Suppressor macrophage treated with lipopolysaccharide for 4 hours (primary cell): ENCODE data around the gene CIAO3.

Source experiments
- DNase-seq: peaks from one replicate; pipeline ENCODE4 v3.0.0-alpha.2; 2020

CIAO3 gene

GRCh38 chr16:734208-734980, 6.4 kb downstream of the CIAO3 start:
- DNase-seq: no peak

GRCh38 chr16:733382-734207, 7.2 kb downstream of the CIAO3 start:
- DNase-seq: no peak

GRCh38 chr16:732936-733335, 7.9 kb downstream of the CIAO3 start:
- no peak for DNase-seq

GRCh38 chr16:732332-732731, 8.5 kb downstream of the CIAO3 start:
- no peak for DNase-seq

GRCh38 chr16:730666-731509, 9.9 kb downstream of the CIAO3 start:
- DNase-seq: no peak

GRCh38 chr16:729768-730665, 10.8 kb downstream of the CIAO3 start:
- no peak for DNase-seq

- no peak for DNase-seq
Measured at GRCh38 chr16:728890-729744, 11.7 kb downstream of the CIAO3 start.

- peak; percentile 56 for DNase-seq
Measured at GRCh38 chr16:728131-728889, 12.5 kb downstream of the CIAO3 start.

- no peak for DNase-seq
Measured at GRCh38 chr16:727291-727977, 13.4 kb downstream of the CIAO3 start.

GRCh38 chr16:726438-727290, 14.1 kb downstream of the CIAO3 start, which contains the start of the genes CCDC78 and HAGHL:
Gene CCDC78, minus strand, starts transcription at chr16:726443. Its CDS starts 76 bp downstream, at chr16:726367.
Gene HAGHL, plus strand, starts transcription at chr16:727106. Its CDS starts 404 bp downstream, at chr16:727510.
- peak; percentile 43 for DNase-seq

GRCh38 chr16:726188-726437, 14.7 kb downstream of the CIAO3 start:
- DNase-seq: no peak

- DNase-seq: no peak
Measured at GRCh38 chr16:725463-726187, 15.2 kb downstream of the CIAO3 start.

GRCh38 chr16:725041-725376, 15.8 kb downstream of the CIAO3 start:
- DNase-seq: no peak

- DNase-seq: no peak
Measured at GRCh38 chr16:724188-725040, 16.4 kb downstream of the CIAO3 start.

GRCh38 chr16:723695-724094, 17.1 kb downstream of the CIAO3 start:
- no peak for DNase-seq

- no peak for DNase-seq
Measured at GRCh38 chr16:722835-723633, 17.8 kb downstream of the CIAO3 start.
